Thoracic aorta (tissue), 2 donors: ENCODE measurements around the gene KRR1. TPM values are rescaled to one million over a fixed set of nuclear protein-coding genes. Genes with fewer than 3 reads are reported as not detected.
A peak's percentile ranks its signal among the peaks of the same experiment; 100 is the strongest.

Experiments
- ATAC-seq: fragments of 150-250 bp; one replicate; pipeline ENCODE4 v1.8.0; 2017; ENCODE audit warnings: low read depth; ENCODE audit not compliant: insufficient number of reproducible peaks, low FRiP score
- DNase-seq: peaks from one replicate; pipeline ENCODE4 v3.0.0-alpha.2; 2020; ENCODE audit warnings: low spot score
- H3K27ac ChIP-seq, 2 donors: fragments of 200-600 bp; sonication (generic); 1 replicate in 1 of 2; 2 replicates in 1 of 2; pipeline ENCODE4 v1.5.1; 2016; ENCODE audit warnings: mild to moderate bottlenecking in 2 of 2, moderate library complexity in 2 of 2
- H3K27me3 ChIP-seq: fragments of 200-600 bp; sonication (generic); replicated peaks from 2 replicates; pipeline ENCODE4 v1.6.0; 2016; ENCODE audit warnings: mild to moderate bottlenecking; ENCODE audit not compliant: insufficient read depth
- H3K36me3 ChIP-seq: fragments of 200-600 bp; sonication (generic); one replicate; pipeline ENCODE4 v1.5.1; 2016
- H3K4me1 ChIP-seq, 2 donors: fragments of 200-600 bp; sonication (generic); 1 replicate in 1 of 2; 2 replicates in 1 of 2; pipeline versions ENCODE4 v1.5.1 to v1.6.0; 2016; ENCODE audit warnings: low read depth in 2 of 2, mild to moderate bottlenecking in 1 of 2; ENCODE audit not compliant: control insufficient read depth in 1 of 2
- H3K4me3 ChIP-seq: fragments of 200-600 bp; sonication (generic); 2 replicates; pipeline ENCODE4 v1.5.1; 2016; ENCODE audit warnings: mild to moderate bottlenecking
- H3K9me3 ChIP-seq: fragments of 200-600 bp; sonication (generic); 2 replicates; pipeline ENCODE4 v1.5.1; 2016
- total RNA-seq, 2 donors: library from RNA; depleted of rRNA; stranded (reverse); fragments of >200 nt; gene quantifications; one replicate each; pipeline versions ENCODE4 v1.1.0 to v1.2.3, GENCODE V29; 2016
- TF ChIP-seq, protein P1 (sequence below): fragments of 200-600 bp; sonication (generic); IDR thresholded peaks from one replicate; pipeline ENCODE4 v1.5.1; 2019; ENCODE audit warnings: antibody characterized with exemption

Gene KRR1
- total RNA-seq, 2 donors from 2014 or later, result 30.6 to 46.8 TPM

DNA sequence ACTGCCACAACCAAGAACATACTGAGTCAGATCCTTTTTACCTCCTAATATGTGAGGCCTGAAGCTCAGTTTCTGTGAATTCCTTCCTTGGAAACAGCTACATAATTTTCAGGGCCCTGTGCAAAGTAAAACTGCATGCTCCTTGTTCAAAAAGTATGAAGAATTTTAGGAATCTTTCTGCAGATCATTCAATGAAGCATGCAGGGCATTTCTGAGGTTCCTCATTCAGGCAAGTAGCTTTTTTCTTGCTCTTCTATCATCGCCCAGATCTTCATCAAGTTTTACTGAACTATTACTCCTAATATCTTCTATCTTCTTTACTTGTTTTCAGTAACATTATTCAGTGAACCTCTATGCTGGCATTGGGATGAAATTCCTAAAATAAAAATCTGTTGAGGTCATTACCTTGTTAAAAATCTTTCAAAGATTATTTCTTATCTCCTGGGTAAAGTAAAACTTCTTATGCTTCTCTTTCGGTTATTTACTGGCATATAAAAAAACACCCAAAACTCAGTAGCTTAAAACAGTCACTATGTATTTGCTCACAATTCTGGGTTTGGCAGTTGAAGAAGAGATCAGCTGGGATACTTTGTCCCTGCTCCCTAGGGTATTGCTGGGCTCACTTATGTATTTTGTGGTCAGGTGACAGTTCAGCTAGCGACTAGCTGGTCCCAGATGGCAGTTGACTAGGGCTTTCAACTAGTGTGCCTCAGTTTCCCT is 42.6 kb upstream of the KRR1 start:
- DNase-seq (no peak), ATAC-seq (no peak)
- H3K4me3 ChIP-seq, result no peak overlapping the region
- H3K4me1 ChIP-seq, result peaks cover 6 to 11% of the 10 kb centered on the region in 2 donors
- H3K9me3 ChIP-seq, result no peaks in the 10 kb centered on the region
- TF ChIP-seq, protein P1, sequence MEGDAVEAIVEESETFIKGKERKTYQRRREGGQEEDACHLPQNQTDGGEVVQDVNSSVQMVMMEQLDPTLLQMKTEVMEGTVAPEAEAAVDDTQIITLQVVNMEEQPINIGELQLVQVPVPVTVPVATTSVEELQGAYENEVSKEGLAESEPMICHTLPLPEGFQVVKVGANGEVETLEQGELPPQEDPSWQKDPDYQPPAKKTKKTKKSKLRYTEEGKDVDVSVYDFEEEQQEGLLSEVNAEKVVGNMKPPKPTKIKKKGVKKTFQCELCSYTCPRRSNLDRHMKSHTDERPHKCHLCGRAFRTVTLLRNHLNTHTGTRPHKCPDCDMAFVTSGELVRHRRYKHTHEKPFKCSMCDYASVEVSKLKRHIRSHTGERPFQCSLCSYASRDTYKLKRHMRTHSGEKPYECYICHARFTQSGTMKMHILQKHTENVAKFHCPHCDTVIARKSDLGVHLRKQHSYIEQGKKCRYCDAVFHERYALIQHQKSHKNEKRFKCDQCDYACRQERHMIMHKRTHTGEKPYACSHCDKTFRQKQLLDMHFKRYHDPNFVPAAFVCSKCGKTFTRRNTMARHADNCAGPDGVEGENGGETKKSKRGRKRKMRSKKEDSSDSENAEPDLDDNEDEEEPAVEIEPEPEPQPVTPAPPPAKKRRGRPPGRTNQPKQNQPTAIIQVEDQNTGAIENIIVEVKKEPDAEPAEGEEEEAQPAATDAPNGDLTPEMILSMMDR, result no peak
- H3K27ac ChIP-seq, result peak overlapping the region in 1 of 2 donors; percentile 18
- H3K36me3 ChIP-seq, result no peaks in the 10 kb centered on the region
- H3K27me3 ChIP-seq, result no peaks in the 10 kb centered on the region

DNA sequence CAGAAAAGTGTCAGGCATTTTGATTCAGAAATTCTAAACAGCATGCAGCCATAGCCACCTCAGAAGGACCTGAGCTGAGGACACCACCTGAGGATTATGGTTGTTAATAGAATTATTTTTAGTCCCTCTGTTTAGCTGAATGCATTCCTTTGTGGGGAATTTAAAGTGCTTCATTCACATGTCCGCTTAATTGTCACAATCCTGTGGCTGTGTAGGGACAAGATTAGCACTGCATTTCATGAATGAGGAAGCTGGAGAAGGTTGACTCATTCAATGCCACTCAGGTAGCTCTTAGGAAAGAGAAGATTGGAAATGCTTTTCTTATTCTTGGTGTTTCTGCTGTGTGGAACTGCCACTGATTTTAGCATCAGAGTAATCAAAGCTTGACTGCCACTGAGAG is 42.0 kb upstream of the KRR1 start:
- no peaks in the 10 kb centered on the region for H3K9me3 ChIP-seq
- TF ChIP-seq, protein P1, result no peak

DNA sequence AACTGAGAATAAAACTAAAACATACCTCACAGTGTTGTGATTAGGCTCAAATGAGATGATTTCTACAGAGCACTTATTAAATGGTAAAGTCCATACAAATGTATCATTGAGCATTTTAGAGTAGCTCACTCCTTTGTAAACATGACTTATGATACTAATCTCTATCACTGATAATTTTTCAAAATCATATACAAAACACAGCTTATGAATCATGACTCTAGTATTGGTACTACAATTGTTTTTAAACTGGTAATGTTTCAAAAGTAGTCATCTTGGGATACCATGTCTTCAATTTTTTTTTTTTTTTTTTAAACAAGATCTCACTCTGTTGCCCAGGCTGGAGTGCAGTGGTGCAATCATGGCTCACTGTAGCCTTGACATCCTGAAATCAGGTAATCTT is 40.1 kb upstream of the KRR1 start:
- Histone ChIP-seq H3K27me3 (no peaks in the 10 kb centered on the region), H3K9me3 (no peaks in the 10 kb centered on the region), H3K4me1 (peaks cover 6 to 11% of the 10 kb centered on the region in 2 donors), H3K36me3 (no peaks in the 10 kb centered on the region), H3K27ac (no peak overlapping the region), H3K4me3 (no peak overlapping the region)
- DNase-seq (no peak), ATAC-seq (no peak)
- TF ChIP-seq, protein P1, result no peak

More for the DNA sequence above, 42.0 kb upstream of the KRR1 start:
- Histone ChIP-seq H3K4me3 (no peak overlapping the region), H3K27ac (no peak overlapping the region), H3K27me3 (no peaks in the 10 kb centered on the region), H3K4me1 (peaks cover 6 to 11% of the 10 kb centered on the region in 2 donors), H3K36me3 (no peaks in the 10 kb centered on the region)
- ATAC-seq (no peak), DNase-seq (no peak)

DNA sequence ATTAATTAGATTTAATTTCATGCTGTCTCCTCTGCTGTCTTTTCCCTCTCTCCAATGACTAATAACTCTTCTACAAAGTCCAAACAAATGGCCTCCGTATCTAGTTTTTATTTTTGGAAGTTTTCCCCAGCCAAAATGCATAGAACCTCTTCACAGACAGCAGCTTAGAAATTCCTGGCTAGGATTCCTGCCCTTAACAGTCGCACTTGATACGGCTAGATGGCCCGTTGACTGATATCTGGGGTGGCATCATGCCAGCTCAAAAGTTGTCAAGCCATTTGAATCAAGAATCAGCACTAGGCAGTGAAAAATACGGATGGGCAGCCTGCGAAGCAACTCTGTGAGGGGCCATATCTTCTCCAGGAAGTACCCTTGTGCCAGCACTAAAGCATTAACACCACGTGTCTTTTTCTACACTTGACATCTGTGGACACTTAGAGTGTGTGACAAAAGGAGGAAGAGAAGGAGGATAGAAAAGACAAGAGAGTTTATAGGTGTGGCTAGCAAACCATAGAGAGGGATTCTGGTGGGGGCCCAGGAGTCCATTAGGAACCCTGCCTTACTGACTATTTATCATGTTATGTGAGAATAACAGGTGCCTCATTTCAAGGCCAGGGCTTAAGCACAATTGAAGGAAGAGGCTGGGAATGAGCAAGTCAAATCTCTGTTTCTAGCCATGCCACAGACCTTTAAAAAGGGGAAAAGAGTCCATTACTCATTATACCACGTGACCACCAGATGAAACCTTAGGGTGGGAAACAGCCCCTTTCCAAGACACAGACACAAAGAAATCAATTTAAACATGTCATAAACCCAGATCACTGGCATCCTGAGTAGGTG is 39.2 kb upstream of the KRR1 start:
- DNase-seq (no peak), ATAC-seq (no peak)
- peaks cover 6 to 11% of the 10 kb centered on the region in 2 donors for H3K4me1 ChIP-seq
- H3K36me3 ChIP-seq, result no peaks in the 10 kb centered on the region
- H3K9me3 ChIP-seq, result no peaks in the 10 kb centered on the region
- H3K4me3 ChIP-seq, result peak overlapping the region; percentile 16
- no peak overlapping the region for H3K27ac ChIP-seq
- no peaks in the 10 kb centered on the region for H3K27me3 ChIP-seq
- TF ChIP-seq, protein P1, result no peak

DNA sequence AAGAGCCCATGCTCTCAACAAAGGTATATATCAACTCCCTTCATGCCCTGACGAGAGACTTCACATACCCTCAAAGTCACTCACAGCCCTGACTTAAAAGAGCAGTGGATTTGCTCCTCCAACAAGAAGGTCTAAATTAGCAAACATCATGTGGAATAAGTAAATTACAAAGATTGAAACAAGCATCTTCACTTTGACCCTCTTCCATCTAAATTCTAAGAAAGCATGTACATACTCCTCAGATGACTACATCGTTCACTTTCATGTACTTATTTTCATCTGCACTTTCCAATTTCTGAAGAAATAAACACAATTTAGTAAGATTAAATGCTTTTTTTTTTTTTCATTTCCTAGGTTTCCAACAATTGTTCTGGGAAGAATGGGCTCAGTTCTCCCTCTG is 38.6 kb upstream of the KRR1 start:
- Histone ChIP-seq H3K4me3 (no peak overlapping the region), H3K9me3 (no peaks in the 10 kb centered on the region), H3K27ac (no peak overlapping the region), H3K4me1 (peaks cover 6 to 11% of the 10 kb centered on the region in 2 donors), H3K36me3 (no peaks in the 10 kb centered on the region), H3K27me3 (no peaks in the 10 kb centered on the region)
- DNase-seq (no peak), ATAC-seq (no peak)
- TF ChIP-seq, protein P1, result no peak
